Uterus (tissue), 4 donors: ENCODE measurements around the gene PRMT7. TPM values are rescaled to one million over a fixed set of nuclear protein-coding genes. Genes with fewer than 3 reads are reported as not detected.
A peak's percentile ranks its signal among the peaks of the same experiment; 100 is the strongest.

ENCODE experiments used
- DNase-seq, 2 donors: peaks; one replicate each; pipeline ENCODE4 v3.0.0-alpha.2; 2019 to 2020
- H3K27ac ChIP-seq, 2 donors: fragments of 200-600 bp; sonication (generic); 1 replicate in 1 of 2; 2 replicates in 1 of 2; pipeline ENCODE4 v1.5.1; 2016 to 2018
- H3K27me3 ChIP-seq, 2 donors: fragments of 200-600 bp; sonication (generic); one replicate each; pipeline ENCODE4 v1.5.1; 2018 to 2019; ENCODE audit warnings: control low read depth in 1 of 2
- H3K36me3 ChIP-seq, 2 donors: fragments of 200-600 bp; sonication (generic); one replicate each; pipeline ENCODE4 v1.5.1; 2019; ENCODE audit warnings: control low read depth in 1 of 2
- H3K4me1 ChIP-seq, 2 donors: fragments of 200-600 bp; sonication (generic); one replicate each; pipeline ENCODE4 v1.5.1; 2018 to 2019; ENCODE audit warnings: control low read depth in 1 of 2
- H3K4me3 ChIP-seq, 2 donors: fragments of 200-600 bp; sonication (generic); 1 replicate in 1 of 2; 2 replicates in 1 of 2; pipeline ENCODE4 v1.5.1; 2018 to 2019; ENCODE audit warnings: mild to moderate bottlenecking in 1 of 2
- H3K9me3 ChIP-seq, 2 donors: fragments of 200-600 bp; sonication (generic); one replicate each; pipeline ENCODE4 v1.5.1; 2019; ENCODE audit warnings: control low read depth in 1 of 2
- POLR2A ChIP-seq, 2 donors: fragments of 450-650 bp; IDR thresholded peaks; one replicate each; pipeline ENCODE4 v1.6.1; 2016; ENCODE audit warnings: antibody characterized with exemption in 2 of 2, mild to moderate bottlenecking in 1 of 2, moderate library complexity in 1 of 2
- intact Hi-C: fragments of 100-400 bp; cut with DNase I; formaldehyde crosslinking; loops from one replicate; pipeline ENCODE4 v1.15.1; 2023; ENCODE audit warnings: low total_unique reads
- total RNA-seq, 4 donors: library from RNA; depleted of rRNA in 3 of 4; stranded (reverse); fragments of >200 nt in 3 of 4; gene quantifications; one replicate each; pipeline versions ENCODE4 v1.1.0 to v1.2.4, GENCODE V29; 2014 to 2023
- TF ChIP-seq, protein P1 (sequence below), 4 experiments: fragments of 200-600 bp in 2 of 4; fragments of 450-650 bp in 2 of 4; sonication (generic) in 2 of 4; IDR thresholded peaks; one replicate each; pipeline ENCODE4 v1.5.1; 2016 to 2019; ENCODE audit warnings: antibody characterized with exemption in 4 of 4, mild to moderate bottlenecking in 2 of 4, moderate library complexity in 1 of 4
- donor health status: DM: yes; HTN: yes; CAD: no.

Gene PRMT7
- total RNA-seq, 4 donors from 2014 or later: 8.2 to 111 (median 66.9) TPM

DNA sequence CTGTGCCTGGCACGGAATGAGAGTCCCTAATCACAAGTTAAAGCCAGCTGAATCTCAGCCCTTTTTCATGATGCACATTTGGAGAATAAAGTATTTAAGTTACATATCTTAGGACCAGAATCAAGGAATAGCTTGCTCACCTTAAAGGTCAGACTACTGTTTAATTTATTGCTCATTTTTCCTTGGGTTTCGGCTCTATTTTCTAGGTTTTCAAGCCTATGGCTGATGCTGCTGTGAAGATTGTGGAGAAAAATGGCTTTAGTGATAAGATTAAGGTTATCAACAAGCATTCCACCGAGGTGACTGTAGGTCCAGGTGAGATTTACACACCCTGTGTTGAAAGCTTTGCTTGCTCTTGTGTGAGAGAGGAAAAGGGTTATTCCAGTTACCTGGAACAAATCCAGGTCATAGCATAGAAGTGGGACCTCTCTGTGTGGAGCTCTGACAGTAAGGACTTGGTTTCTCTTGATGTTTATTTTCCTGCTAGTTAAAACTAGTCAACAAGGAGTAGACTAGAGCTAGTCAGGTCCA, 18.1 kb downstream of the PRMT7 start:
- DNase-seq: no peak
- Histone ChIP-seq H3K4me1 (no peaks in the 10 kb centered on the region), H3K4me3 (no peak overlapping the region), H3K9me3 (no peaks in the 10 kb centered on the region), H3K27ac (no peak overlapping the region), H3K27me3 (no peaks in the 10 kb centered on the region), H3K36me3 (no peaks in the 10 kb centered on the region)
- intact Hi-C loops: loop anchor here (5.0 kb wide), 1 partner anchor 67 kb away; the partner anchor contains the start of gene SLC7A6
- TF ChIP-seq, protein P1, sequence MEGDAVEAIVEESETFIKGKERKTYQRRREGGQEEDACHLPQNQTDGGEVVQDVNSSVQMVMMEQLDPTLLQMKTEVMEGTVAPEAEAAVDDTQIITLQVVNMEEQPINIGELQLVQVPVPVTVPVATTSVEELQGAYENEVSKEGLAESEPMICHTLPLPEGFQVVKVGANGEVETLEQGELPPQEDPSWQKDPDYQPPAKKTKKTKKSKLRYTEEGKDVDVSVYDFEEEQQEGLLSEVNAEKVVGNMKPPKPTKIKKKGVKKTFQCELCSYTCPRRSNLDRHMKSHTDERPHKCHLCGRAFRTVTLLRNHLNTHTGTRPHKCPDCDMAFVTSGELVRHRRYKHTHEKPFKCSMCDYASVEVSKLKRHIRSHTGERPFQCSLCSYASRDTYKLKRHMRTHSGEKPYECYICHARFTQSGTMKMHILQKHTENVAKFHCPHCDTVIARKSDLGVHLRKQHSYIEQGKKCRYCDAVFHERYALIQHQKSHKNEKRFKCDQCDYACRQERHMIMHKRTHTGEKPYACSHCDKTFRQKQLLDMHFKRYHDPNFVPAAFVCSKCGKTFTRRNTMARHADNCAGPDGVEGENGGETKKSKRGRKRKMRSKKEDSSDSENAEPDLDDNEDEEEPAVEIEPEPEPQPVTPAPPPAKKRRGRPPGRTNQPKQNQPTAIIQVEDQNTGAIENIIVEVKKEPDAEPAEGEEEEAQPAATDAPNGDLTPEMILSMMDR (IDR thresholded peaks at IDR 0.05): no peak
- TF ChIP-seq POLR2A (IDR thresholded peaks at IDR 0.05): no peak

DNA sequence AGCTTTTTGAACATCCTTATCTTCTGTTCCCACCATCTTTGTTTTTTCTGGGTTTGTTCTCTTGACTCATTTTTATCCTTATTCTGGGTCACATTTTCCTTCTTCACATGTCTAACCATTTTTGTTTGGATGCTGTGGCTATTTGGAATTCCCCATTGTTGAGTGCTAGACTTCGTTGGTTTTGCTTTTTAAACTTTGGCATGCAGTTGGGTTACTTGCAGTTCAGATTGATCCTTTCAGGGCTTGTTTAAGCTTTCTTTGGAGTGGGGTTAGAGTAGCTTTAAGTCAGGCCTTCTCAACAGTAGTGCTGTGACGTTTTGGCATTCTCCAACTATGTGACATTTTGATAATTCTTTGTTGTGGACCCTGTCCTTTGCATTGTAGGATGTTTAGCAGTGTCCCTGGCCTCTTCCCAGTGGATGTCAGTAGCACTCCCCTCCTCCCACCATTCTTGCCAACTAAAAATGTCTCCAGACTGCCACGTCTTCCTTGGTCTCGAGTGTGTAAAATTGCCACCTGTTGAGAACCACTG, 21.1 kb downstream of the PRMT7 start:
- DNase-seq: no peak
- Histone ChIP-seq H3K27ac (peak overlapping the region in 1 of 2 donors; percentile 9), H3K4me3 (no peak overlapping the region), H3K9me3 (no peaks in the 10 kb centered on the region), H3K27me3 (no peaks in the 10 kb centered on the region), H3K4me1 (no peaks in the 10 kb centered on the region), H3K36me3 (no peaks in the 10 kb centered on the region)
- intact Hi-C loops: no loop called here
- TF ChIP-seq, protein P1 (IDR thresholded peaks at IDR 0.05): no peak
- TF ChIP-seq POLR2A (IDR thresholded peaks at IDR 0.05): no peak

DNA sequence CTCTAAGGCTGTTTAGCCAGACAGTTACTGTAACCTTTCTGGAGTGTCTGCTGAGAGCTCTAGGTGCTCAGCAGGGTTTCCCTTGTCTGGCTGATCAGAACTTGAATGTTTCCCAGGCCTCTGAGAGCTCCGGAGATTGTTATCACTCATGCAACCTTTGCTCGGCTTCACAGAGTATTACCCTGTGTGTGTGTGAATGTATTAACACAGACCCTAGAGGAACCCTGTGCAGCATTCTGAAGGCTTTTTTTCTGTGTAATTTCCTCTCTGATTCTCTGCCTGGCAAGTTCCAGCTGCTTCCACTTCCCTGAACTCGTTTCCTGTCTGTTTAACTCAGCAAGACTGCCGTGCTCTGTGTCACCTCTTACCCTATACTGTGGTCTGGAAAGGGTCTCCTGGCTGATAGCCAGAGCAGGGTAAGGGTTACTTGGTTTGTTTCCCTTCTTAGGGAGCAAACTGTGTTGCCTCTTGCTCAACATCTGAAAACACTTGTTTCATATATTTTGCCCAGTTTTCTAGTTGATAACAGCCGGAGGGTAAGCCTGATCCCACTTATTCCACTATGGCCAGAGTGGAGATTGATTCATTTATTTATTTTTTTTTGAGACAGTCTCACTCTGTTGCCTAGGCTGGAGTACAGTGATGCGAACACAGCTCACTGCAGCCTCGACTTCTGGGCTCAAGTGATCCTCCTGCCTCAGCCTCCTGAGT, 21.7 kb downstream of the PRMT7 start:
- Histone ChIP-seq H3K4me3 (no peak overlapping the region), H3K27ac (peak overlapping the region in 1 of 2 donors; percentile 9), H3K9me3 (no peaks in the 10 kb centered on the region), H3K36me3 (no peaks in the 10 kb centered on the region), H3K27me3 (no peaks in the 10 kb centered on the region), H3K4me1 (no peaks in the 10 kb centered on the region)
- intact Hi-C loops: no loop called here
- DNase-seq: peak in 1 of 2 donors; percentile 36
- no peak for TF ChIP-seq POLR2A (IDR thresholded peaks at IDR 0.05)
- TF ChIP-seq, protein P1 (IDR thresholded peaks at IDR 0.05): no peak

DNA sequence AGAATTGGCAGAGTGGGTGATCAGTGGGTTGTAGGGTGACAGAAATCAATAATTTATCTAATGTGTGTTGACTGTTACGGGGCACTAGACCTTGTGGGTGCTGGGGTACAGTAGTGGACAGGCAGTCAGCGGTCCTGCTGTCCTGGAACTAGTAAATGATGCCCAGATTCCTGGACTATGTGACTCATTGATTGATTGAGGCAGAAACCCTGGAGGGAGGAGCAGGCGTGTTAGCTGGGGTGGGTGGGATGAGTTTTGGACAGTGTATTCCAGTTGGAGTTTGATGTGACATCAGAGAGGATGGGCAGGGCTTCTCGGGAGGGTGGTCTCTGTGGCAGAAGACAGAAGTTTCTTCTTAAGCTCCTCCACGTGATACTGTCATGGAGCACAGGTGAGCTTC, 24.4 kb downstream of the PRMT7 start:
- Histone ChIP-seq H3K4me1 (no peaks in the 10 kb centered on the region), H3K9me3 (no peaks in the 10 kb centered on the region), H3K4me3 (no peak overlapping the region), H3K27me3 (no peaks in the 10 kb centered on the region), H3K36me3 (no peaks in the 10 kb centered on the region), H3K27ac (no peak overlapping the region)
- intact Hi-C loops: no loop called here
- no peak for DNase-seq
- no peak for TF ChIP-seq POLR2A (IDR thresholded peaks at IDR 0.05)
- TF ChIP-seq, protein P1 (IDR thresholded peaks at IDR 0.05): no peak
